GM23338 (cell line): ENCODE data around the gene GPC6. TPM values are rescaled to one million over a fixed set of nuclear protein-coding genes. Genes with fewer than 3 reads are reported as not detected.

Experiments
- ATAC-seq: fragments of 200-7000 bp; cut with Tn5 transposase; 3 replicates; pipeline ENCODE4 v1.9.1; 2020
- DNase-seq: peaks from one replicate; pipeline ENCODE4 v3.0.0-alpha.2; 2015; ENCODE audit warnings: low spot score
- H2AFZ ChIP-seq: fragments of 200-600 bp; sonication (generic); 2 replicates; pipeline ENCODE4 v1.8.0; 2016; ENCODE audit warnings: antibody characterized with exemption, mild to moderate bottlenecking, moderate library complexity
- H3F3A ChIP-seq: fragments of 200-600 bp; sonication (generic); replicated peaks from 2 replicates; pipeline ENCODE4 v1.8.0; 2017; ENCODE audit warnings: antibody characterized with exemption, mixed run types, low read depth
- H3K27ac ChIP-seq: fragments of 200-600 bp; sonication (generic); 2 replicates; pipeline ENCODE4 v1.6.1; 2016; ENCODE audit warnings: low read depth
- H3K27me3 ChIP-seq: fragments of 200-600 bp; sonication (generic); 2 replicates; pipeline ENCODE4 v1.8.0; 2016; ENCODE audit warnings: mild to moderate bottlenecking, mixed run types, moderate library complexity; ENCODE audit not compliant: insufficient read depth
- H3K36me3 ChIP-seq: fragments of 200-600 bp; sonication (generic); 2 replicates; pipeline ENCODE4 v1.8.0; 2016; ENCODE audit warnings: mild to moderate bottlenecking; ENCODE audit not compliant: insufficient read depth
- H3K4me1 ChIP-seq: fragments of 200-600 bp; sonication (generic); 2 replicates; pipeline ENCODE4 v1.8.0; 2016; ENCODE audit warnings: mild to moderate bottlenecking, moderate library complexity; ENCODE audit not compliant: insufficient read depth
- H3K4me2 ChIP-seq: fragments of 200-600 bp; sonication (generic); 2 replicates; pipeline ENCODE4 v1.7.1; 2017; ENCODE audit warnings: mixed run types
- H3K4me3 ChIP-seq: fragments of 200-600 bp; sonication (generic); 2 replicates; pipeline ENCODE4 v1.6.1; 2016; ENCODE audit warnings: mixed run types
- H3K79me2 ChIP-seq: fragments of 200-600 bp; sonication (generic); replicated peaks from 2 replicates; pipeline ENCODE4 v1.8.0; 2017; ENCODE audit warnings: mild to moderate bottlenecking; ENCODE audit not compliant: insufficient read depth
- H3K9me2 ChIP-seq: fragments of 200-600 bp; sonication (generic); 2 replicates; pipeline ENCODE4 v1.8.0; 2017; ENCODE audit not compliant: insufficient read depth
- H4K20me1 ChIP-seq: fragments of 200-600 bp; sonication (generic); replicated peaks from 2 replicates; pipeline ENCODE4 v1.8.0; 2017; ENCODE audit warnings: mild to moderate bottlenecking; ENCODE audit not compliant: insufficient read depth
- H3K27ac Mint-ChIP-seq: 2 replicates; pipeline ENCODE4 v1.8.0; 2020; ENCODE audit warnings: inconsistent platforms, mild to moderate bottlenecking, moderate library complexity, mixed read lengths
- H3K27me3 Mint-ChIP-seq: 3 replicates; pipeline ENCODE4 v1.8.0; 2022; ENCODE audit warnings: low read depth, mild to moderate bottlenecking, moderate library complexity, mixed read lengths, inconsistent platforms; ENCODE audit not compliant: insufficient read depth, poor library complexity
- H3K36me3 Mint-ChIP-seq: 3 replicates; pipeline ENCODE4 v1.8.0; 2021; ENCODE audit warnings: low read depth, mild to moderate bottlenecking, inconsistent platforms, moderate library complexity, mixed read lengths
- H3K4me1 Mint-ChIP-seq: 3 replicates; pipeline ENCODE4 v1.8.0; 2020; ENCODE audit warnings: mild to moderate bottlenecking, inconsistent platforms, mixed read lengths
- H3K4me3 Mint-ChIP-seq: 3 replicates; pipeline ENCODE4 v1.8.0; 2021; ENCODE audit warnings: moderate library complexity, mild to moderate bottlenecking, inconsistent platforms, mixed read lengths
- H3K9me3 Mint-ChIP-seq: 3 replicates; pipeline ENCODE4 v1.8.0; 2020; ENCODE audit warnings: moderate library complexity, mild to moderate bottlenecking, inconsistent platforms, mixed read lengths
- EZH2 ChIP-seq: fragments of 200-600 bp; sonication (generic); IDR thresholded peaks from one replicate; pipeline ENCODE4 v1.8.0; 2017; ENCODE audit warnings: antibody characterized with exemption, mild to moderate bottlenecking, low read depth; ENCODE audit not compliant: unreplicated experiment
- NANOG ChIP-seq: IDR thresholded peaks from 2 replicates; pipeline ENCODE4 v1.6.1; 2016; ENCODE audit warnings: antibody characterized with exemption, borderline replicate concordance
- STAT1 ChIP-seq: IDR thresholded peaks from one replicate; pipeline ENCODE4 v1.6.1; 2016; ENCODE audit warnings: antibody characterized with exemption; ENCODE audit not compliant: unreplicated experiment
- ZNF462 ChIP-seq: fragments of 250-450 bp; sonication (Bioruptor Pico); IDR thresholded peaks from 2 replicates; pipeline ENCODE4 v1.5.0; 2020; ENCODE audit warnings: mild to moderate bottlenecking, moderate library complexity
- polyA plus RNA-seq: library from polyadenylated mRNA; unstranded; fragments of >200 nt; fragmentation: Nextera tagmentation; extraction: Ambion mirVana; gene quantifications from 2 replicates; pipeline ENCODE4 v1.2.1, GENCODE V29; 2016
- total RNA-seq: library from RNA; depleted of rRNA; stranded (reverse); fragments of >200 nt; shearing (Covaris generic); gene quantifications from 2 replicates; pipeline ENCODE4 v1.2.3, GENCODE V29; 2014

The GPC6 gene
- total and polyA plus RNA-seq, 2 experiments from 2014 or later, result 6.4 to 28.6 TPM

- Histone ChIP-seq H3K27me3 (no peaks in the 10 kb centered on the region), H4K20me1 (no peaks in the 10 kb centered on the region), H3K4me1 (peaks cover 3% of the 10 kb centered on the region; the same call in 1 of the 2 replicates), H3K79me2 (no peaks in the 10 kb centered on the region), H3K36me3 (no peaks in the 10 kb centered on the region), H3K9me2 (no peaks in the 10 kb centered on the region; the same call in 1 of the 2 replicates), H3K27ac (no peak overlapping the region), H3K4me3 (no peak overlapping the region), H3K4me2 (no peak overlapping the region), H2AFZ (no peak overlapping the region), H3F3A (no peaks in the 10 kb centered on the region)
- no peaks in the 10 kb centered on the region; the same call in 2 of the 3 replicates for H3K9me3 Mint-ChIP-seq
- TF ChIP-seq EZH2 (no peak), STAT1 (no peak), NANOG (no peak)
- no peaks in the 10 kb centered on the region for H3K27me3 Mint-ChIP-seq
- DNase-seq (no peak), ATAC-seq (no peak)
- H3K4me3 Mint-ChIP-seq, result no peak overlapping the region
- H3K36me3 Mint-ChIP-seq, result peaks cover 3% of the 10 kb centered on the region; the same call in 2 of the 3 replicates
- no peak overlapping the region; the same call in 1 of the 2 replicates for H3K27ac Mint-ChIP-seq
- peaks cover 15% of the 10 kb centered on the region for H3K4me1 Mint-ChIP-seq
Measured at GRCh38 chr13:93744033-93744432, 517.4 kb downstream of the GPC6 start.

GRCh38 chr13:93744886-93745285 is 518.3 kb downstream of the GPC6 start:
- TF ChIP-seq ZNF462 (CRISPR knock-in tag) (peak; percentile 46; the same call in 1 of the 2 replicates), NANOG (no peak)
- H3K4me1 Mint-ChIP-seq, result peaks cover 13% of the 10 kb centered on the region
- Histone ChIP-seq H3K27ac (no peak overlapping the region), H2AFZ (no peak overlapping the region), H3K4me2 (peak overlapping the region; percentile 13; the same call in 1 of the 2 replicates), H3K4me3 (no peak overlapping the region), H3K9me2 (no peaks in the 10 kb centered on the region; the same call in 1 of the 2 replicates), H3K79me2 (no peaks in the 10 kb centered on the region), H3F3A (no peaks in the 10 kb centered on the region), H3K4me1 (peaks cover 3% of the 10 kb centered on the region; the same call in 1 of the 2 replicates), H4K20me1 (no peaks in the 10 kb centered on the region), H3K27me3 (no peaks in the 10 kb centered on the region), H3K36me3 (no peaks in the 10 kb centered on the region)
- H3K27ac Mint-ChIP-seq, result no peak overlapping the region
- no peak overlapping the region; the same call in 2 of the 3 replicates for H3K4me3 Mint-ChIP-seq
- ATAC-seq (peak; percentile 80), DNase-seq (peak; percentile 58)
- peaks cover 3% of the 10 kb centered on the region; the same call in 2 of the 3 replicates for H3K36me3 Mint-ChIP-seq
- H3K9me3 Mint-ChIP-seq, result no peaks in the 10 kb centered on the region; the same call in 2 of the 3 replicates
- no peaks in the 10 kb centered on the region for H3K27me3 Mint-ChIP-seq
